Central memory CD8-positive, alpha-beta T cell (primary cell): Measurements from ENCODE around the gene CHD8.

Experiments
- ATAC-seq: fragments of 150-1000 bp; cut with Tn5 transposase; replicated peaks from 2 replicates; pipeline ENCODE4 v1.10.0; 2022; ENCODE audit warnings: mild to moderate bottlenecking, moderate FRiP score, moderate number of reproducible peaks; ENCODE audit not compliant: poor library complexity, severe bottlenecking; ENCODE audit errors: extremely low read depth
- DNase-seq, 2 donors: peaks; one replicate each; pipeline ENCODE4 v3.0.0; 2021; ENCODE audit warnings: low spot score in 2 of 2
- H3K27ac Mint-ChIP-seq: one replicate; pipeline ENCODE4 v1.8.0; 2022; ENCODE audit warnings: low read depth, mild to moderate bottlenecking, moderate library complexity, mixed read lengths
- H3K27me3 Mint-ChIP-seq: one replicate; pipeline ENCODE4 v1.8.0; 2022; ENCODE audit warnings: mixed read lengths
- H3K36me3 Mint-ChIP-seq: one replicate; pipeline ENCODE4 v1.8.0; 2022; ENCODE audit warnings: mild to moderate bottlenecking, moderate library complexity, mixed read lengths; ENCODE audit not compliant: insufficient read depth
- H3K4me1 Mint-ChIP-seq: one replicate; pipeline ENCODE4 v1.8.0; 2022; ENCODE audit warnings: mixed read lengths
- H3K4me3 Mint-ChIP-seq: one replicate; pipeline ENCODE4 v1.8.0; 2022; ENCODE audit warnings: mild to moderate bottlenecking, moderate library complexity, mixed read lengths
- H3K9me3 Mint-ChIP-seq: one replicate; pipeline ENCODE4 v1.8.0; 2022; ENCODE audit warnings: mixed read lengths

Gene CHD8

DNA sequence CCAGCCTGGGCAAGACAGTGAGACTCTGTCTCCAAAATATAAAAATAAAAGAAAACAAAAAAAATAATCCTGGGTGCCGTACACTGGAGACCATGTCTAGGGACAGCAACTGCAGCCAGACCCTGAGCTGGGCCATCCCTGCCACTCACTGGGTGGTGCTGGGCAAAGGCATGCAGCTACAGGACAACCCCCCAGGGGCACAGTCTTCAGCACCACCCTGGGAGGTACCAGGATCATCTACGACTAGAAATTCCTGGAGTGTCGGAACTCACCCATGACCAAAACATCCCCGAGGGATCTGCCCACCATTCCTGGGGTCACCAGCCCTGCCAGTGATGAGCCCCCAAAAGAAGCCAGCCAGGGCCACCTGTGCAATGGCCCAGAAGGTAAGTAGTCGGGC, 36.4 kb downstream of the CHD8 start:
- DNase-seq (no peak), ATAC-seq (no peak)
- Mint-ChIP-seq H3K9me3 (no peaks in the 10 kb centered on the region), H3K4me3 (no peak overlapping the region), H3K27me3 (no peaks in the 10 kb centered on the region), H3K36me3 (peaks cover 69% of the 10 kb centered on the region), H3K27ac (no peak overlapping the region), H3K4me1 (no peaks in the 10 kb centered on the region)

DNA sequence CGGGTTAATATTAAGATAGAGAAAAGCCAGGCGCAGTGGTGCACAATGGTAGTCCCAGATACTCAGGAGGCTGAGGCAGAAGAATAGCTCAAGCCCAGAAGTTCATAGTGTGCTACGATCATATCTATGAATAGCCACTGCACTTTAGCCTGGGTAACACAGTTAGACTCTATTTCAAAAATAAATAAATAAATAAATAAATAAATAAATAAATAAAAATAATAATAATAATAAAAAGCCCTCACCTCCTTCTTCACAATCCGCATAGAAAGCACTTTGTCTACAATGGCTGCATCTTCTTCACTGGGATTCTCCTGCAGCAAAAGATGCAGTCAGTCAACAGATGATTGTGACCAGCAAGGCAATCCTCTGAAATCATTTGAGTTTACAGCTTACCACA, 40.6 kb downstream of the CHD8 start:
- ATAC-seq (no peak), DNase-seq (no peak)
- no peak overlapping the region for H3K4me3 Mint-ChIP-seq
- no peaks in the 10 kb centered on the region for H3K9me3 Mint-ChIP-seq
- no peak overlapping the region for H3K27ac Mint-ChIP-seq
- no peaks in the 10 kb centered on the region for H3K4me1 Mint-ChIP-seq
- no peaks in the 10 kb centered on the region for H3K27me3 Mint-ChIP-seq
- H3K36me3 Mint-ChIP-seq = peaks cover 76% of the 10 kb centered on the region

DNA sequence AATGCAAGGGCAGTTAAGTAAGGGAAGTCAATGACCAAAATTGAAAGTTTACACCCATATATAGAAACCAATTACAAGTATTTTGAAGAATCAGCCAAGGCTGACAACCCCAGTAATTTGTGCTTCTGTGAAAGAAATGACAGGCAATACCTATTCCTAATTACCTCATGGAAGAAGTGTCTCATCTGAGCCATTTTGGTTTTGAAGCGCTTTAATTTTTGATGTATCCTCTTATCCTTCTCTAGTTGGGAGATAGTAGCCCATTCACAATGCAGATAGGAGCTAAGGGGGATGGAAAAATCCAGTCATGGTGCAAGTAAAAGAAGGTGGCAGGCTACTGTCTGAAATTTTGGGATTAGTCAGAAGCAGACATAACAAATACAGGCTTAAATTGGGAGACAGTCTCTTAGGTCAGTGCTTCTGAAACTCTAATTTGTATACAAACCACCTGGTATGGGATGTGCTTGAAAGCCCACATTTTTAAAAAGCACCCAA, 41.7 kb downstream of the CHD8 start:
- H3K27me3 Mint-ChIP-seq = no peaks in the 10 kb centered on the region
- no peaks in the 10 kb centered on the region for H3K4me1 Mint-ChIP-seq
- H3K4me3 Mint-ChIP-seq = no peak overlapping the region
- no peaks in the 10 kb centered on the region for H3K9me3 Mint-ChIP-seq
- no peak overlapping the region for H3K27ac Mint-ChIP-seq
- H3K36me3 Mint-ChIP-seq = peaks cover 80% of the 10 kb centered on the region
- DNase-seq (no peak), ATAC-seq (no peak)

DNA sequence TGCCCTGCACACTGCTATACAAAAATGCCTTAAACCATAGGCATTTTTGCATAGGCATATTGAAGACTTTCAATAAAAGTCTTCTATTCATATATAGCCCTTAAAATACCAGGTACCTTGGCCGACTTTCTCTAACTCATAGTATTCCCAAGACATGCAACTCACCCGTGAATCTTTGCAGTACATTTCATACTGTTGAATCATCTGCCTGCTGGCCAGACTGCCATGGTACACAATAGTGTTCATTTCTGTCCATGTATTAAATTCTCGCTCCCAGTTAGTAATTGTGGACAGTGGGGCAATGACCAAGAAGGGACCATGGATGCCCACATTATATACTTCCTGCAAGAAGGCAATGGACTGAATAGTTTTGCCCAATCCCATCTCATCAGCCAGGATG, 47.8 kb downstream of the CHD8 start:
- Mint-ChIP-seq H3K4me3 (no peak overlapping the region), H3K27me3 (no peaks in the 10 kb centered on the region), H3K4me1 (no peaks in the 10 kb centered on the region), H3K36me3 (peaks cover 95% of the 10 kb centered on the region), H3K9me3 (no peaks in the 10 kb centered on the region), H3K27ac (no peak overlapping the region)
- DNase-seq (no peak), ATAC-seq (no peak)

DNA sequence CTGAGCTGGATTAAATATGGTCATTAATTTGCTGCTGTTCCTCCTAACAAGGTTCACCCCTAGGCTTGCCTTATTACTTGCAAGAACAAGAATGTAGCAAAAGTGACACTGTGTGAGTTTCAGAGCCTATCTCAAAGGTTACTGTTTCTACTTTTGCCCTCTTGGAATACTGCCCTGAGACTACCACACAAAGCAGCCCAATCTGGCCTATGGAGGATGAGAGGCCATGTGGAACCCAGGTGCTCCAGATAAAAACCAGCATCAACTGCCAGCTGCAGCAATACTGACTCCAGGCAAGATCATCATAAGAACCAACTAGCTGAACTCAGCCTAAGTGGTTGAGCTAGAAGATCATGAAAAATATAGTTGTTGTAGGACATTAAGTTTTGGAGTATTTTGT, 49.7 kb downstream of the CHD8 start:
- H3K4me1 Mint-ChIP-seq = no peaks in the 10 kb centered on the region
- ATAC-seq (no peak), DNase-seq (no peak)
- H3K27me3 Mint-ChIP-seq = no peaks in the 10 kb centered on the region
- H3K27ac Mint-ChIP-seq = no peak overlapping the region
- H3K4me3 Mint-ChIP-seq = no peak overlapping the region
- H3K36me3 Mint-ChIP-seq = peaks cover 95% of the 10 kb centered on the region
- H3K9me3 Mint-ChIP-seq = no peaks in the 10 kb centered on the region

DNA sequence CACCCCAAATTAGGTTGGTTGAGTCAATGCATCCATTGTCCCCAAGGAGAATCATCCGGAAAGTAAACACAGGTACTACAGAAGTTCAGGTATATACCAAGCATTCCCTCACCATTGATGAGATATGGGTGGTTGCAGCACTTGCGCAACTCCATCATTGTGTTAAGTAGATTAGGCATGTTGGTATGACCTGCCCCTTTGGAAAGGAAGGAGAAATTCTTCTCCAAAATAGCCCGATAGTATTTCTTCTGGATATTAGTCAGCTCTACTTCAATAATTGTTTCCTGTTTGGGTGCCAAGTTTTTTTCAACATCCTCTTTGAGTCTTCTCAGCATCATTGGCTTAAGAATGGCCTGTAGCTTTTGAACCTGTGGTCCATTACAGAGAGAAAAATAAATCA, 50.8 kb downstream of the CHD8 start:
- Mint-ChIP-seq H3K4me1 (no peaks in the 10 kb centered on the region), H3K27me3 (no peaks in the 10 kb centered on the region), H3K36me3 (peaks cover 95% of the 10 kb centered on the region), H3K9me3 (no peaks in the 10 kb centered on the region), H3K4me3 (no peak overlapping the region), H3K27ac (no peak overlapping the region)
- DNase-seq (no peak), ATAC-seq (no peak)

DNA sequence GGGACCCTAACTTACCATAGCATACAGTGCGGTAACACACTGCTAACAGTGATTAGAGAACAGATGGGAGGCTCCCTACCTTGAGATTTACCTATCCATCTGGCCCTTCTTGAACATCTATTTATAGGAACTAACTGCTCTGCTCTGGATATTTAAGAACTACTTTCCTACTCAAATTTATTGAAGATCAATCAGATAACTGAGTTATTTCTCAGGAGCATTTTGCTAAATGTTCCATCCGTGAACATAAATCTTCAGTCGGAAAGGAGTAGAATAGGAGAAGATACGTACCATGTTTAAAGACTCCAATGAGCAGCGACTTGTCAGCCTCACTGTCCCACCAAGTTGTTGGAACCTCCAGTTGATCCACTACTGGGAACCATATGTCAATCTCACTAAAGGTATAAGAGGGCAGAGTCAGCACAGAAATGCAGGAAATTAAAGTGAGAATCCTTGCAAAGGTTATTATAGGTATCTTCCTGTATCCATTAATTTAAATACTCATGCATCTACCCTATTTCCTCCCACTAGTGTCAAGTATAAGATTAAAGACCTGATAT, 56.5 kb downstream of the CHD8 start:
- Mint-ChIP-seq H3K4me1 (no peaks in the 10 kb centered on the region), H3K27me3 (no peaks in the 10 kb centered on the region), H3K27ac (no peak overlapping the region), H3K36me3 (peaks cover 83% of the 10 kb centered on the region), H3K9me3 (no peaks in the 10 kb centered on the region), H3K4me3 (no peak overlapping the region)
- ATAC-seq = no peak
- no peak for DNase-seq

DNA sequence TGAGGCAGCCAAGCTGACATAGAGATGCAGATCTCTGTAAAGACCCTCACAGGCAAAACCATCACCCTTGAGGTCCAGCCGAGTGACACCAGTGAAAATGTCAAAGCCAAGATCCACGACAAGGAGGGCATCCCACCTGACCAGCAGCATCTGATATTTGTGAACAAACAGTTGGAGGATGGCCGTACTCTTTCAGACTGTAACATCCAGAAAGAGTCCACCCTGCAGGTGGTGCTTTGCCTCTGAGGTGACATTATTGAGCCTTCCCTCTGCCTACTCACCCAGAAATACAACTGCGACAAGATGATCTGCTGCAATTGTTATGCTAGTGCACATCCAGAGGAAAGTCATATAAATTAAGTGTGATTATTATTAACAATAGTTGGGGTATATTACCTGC, 57.0 kb downstream of the CHD8 start:
- H3K36me3 Mint-ChIP-seq = peaks cover 83% of the 10 kb centered on the region
- H3K4me3 Mint-ChIP-seq = no peak overlapping the region
- DNase-seq (no peak), ATAC-seq (no peak)
- no peaks in the 10 kb centered on the region for H3K4me1 Mint-ChIP-seq
- no peaks in the 10 kb centered on the region for H3K27me3 Mint-ChIP-seq
- no peaks in the 10 kb centered on the region for H3K9me3 Mint-ChIP-seq
- H3K27ac Mint-ChIP-seq = no peak overlapping the region

DNA sequence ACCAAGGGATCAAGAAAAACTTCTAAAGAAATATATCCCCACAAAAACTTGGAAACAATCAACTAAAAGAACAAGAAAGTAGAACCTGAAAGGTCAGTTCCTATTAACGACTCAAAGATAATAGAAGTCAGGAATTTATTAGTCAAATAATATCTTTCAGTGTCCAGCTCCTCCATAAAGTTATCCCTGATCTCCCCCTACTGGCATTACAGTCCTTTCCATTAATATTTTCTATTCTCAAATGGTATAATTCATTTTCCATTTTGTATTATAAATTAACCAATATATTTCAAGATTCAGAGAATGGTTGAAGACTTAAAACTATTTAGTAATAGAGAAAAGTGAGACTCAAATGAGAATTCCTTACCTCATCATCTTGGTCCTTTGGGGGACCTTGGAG, 60.5 kb downstream of the CHD8 start:
- Mint-ChIP-seq H3K4me1 (no peaks in the 10 kb centered on the region), H3K4me3 (no peak overlapping the region), H3K27me3 (no peaks in the 10 kb centered on the region), H3K9me3 (no peaks in the 10 kb centered on the region), H3K36me3 (peaks cover 80% of the 10 kb centered on the region), H3K27ac (no peak overlapping the region)
- DNase-seq (no peak), ATAC-seq (no peak)

DNA sequence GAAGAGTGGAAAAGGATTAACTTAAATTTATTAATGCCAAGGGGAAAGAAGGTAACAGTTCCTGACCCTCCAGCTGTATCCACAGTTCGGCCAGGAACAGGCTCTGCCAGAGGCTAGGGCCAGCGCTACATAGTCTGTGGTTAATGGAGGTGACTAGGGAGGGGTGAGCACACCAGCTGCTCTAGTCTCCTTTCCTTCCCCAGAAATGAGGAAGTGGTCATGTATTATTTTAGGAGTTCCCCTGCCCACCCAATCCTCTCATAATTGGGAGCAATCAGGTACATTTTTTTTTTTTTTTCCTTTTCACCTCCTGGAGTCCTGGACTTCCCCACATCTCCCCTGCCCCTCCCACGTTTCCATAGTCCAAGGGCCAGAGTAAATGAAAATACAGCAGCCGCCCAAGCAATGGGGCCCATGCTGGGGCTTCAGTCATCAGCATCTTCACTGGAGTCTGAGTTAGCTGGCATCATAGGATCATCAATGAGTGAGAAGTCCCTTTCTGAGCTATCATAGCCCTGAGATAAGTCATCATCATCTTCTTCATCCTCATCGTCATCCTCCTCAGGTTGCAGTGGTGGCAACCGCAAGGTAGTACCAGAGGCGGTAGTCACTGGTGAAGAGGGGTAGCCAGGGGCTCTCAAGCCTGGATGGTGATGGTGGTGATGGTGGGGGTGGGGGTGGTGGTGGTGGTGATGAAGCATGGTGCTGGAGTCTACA, 70.6 kb downstream of the CHD8 start:
- peaks cover 28% of the 10 kb centered on the region for H3K4me1 Mint-ChIP-seq
- no peaks in the 10 kb centered on the region for H3K27me3 Mint-ChIP-seq
- no peak overlapping the region for H3K27ac Mint-ChIP-seq
- DNase-seq = no peak
- peak overlapping the region; percentile 94 for H3K4me3 Mint-ChIP-seq
- peaks cover 38% of the 10 kb centered on the region for H3K36me3 Mint-ChIP-seq
- no peaks in the 10 kb centered on the region for H3K9me3 Mint-ChIP-seq
- no peak for ATAC-seq

DNA sequence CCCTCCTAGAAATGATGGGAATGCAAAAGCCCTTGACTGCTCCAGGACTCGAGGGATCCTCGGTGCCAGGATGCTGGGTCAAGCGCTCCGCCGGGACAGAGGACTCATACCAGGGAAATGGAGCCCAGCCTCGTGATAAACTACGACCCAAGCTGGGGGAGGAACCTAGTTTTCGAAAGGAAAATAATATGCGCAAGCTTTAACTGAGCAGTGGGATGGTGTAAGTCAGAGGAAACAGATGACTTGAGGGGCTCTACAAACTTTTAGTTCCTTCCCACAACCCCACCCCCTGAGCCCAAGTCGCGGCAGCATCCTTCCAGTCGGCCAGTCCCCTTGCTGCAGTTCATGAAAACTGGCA, 71.5 kb downstream of the CHD8 start:
- ATAC-seq = peak; percentile 35
- Mint-ChIP-seq H3K9me3 (no peaks in the 10 kb centered on the region), H3K4me3 (peak overlapping the region; percentile 94), H3K36me3 (peaks cover 31% of the 10 kb centered on the region), H3K27me3 (no peaks in the 10 kb centered on the region), H3K4me1 (peaks cover 28% of the 10 kb centered on the region), H3K27ac (peak overlapping the region; percentile 98)
- no peak for DNase-seq

DNA sequence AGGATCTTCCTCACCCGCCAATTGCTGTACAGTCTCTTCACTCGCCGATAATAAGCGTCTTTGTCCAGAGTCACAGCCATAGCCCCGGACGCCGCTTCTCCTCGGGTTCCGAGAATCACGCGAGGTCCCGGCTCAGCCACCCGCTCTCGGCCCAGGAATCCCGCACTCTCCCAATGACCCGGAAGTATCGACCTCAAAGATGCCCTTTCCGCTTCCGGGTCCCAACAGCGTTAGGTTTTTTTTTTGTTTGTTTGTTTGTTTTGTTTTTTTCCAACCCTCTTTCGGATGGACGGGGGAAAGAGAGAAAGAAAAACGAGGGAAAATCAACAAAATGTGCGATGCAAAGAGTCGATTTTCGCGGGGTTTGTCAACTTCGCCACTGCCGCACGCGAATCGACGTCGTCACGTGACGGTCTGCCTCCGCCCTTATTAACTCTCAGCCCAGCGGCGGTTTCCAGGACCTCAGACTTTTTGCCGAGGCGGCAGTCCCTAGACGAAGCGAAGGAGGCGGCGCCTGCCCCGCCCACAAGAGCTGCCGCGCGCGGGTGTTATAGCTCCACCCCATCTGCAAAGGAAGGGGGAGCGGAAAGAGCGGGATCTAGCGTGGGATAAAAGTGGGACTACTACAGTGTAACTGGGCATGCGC, 72.0 kb downstream of the CHD8 start, which contains the start of gene SUPT16H:
SUPT16H (minus strand) TSS at position 172 of the 646 bp plus-strand sequence; CDS start at position 80, 92 bp downstream.
- ATAC-seq = peak; percentile 94
- Mint-ChIP-seq H3K27ac (peak within 1 kb of the TSS; percentile 98), H3K27me3 (no peaks in the 10 kb centered on the region), H3K4me1 (peaks cover 28% of the 10 kb centered on the region), H3K4me3 (peak within 1 kb of the TSS; percentile 94), H3K36me3 (peaks cover 27% of the 10 kb centered on the region), H3K9me3 (no peaks in the 10 kb centered on the region)
- peak; percentile 87 to 91 for DNase-seq
